GM12801 (cell line): Measurements from ENCODE around the gene CPTP.

ENCODE experiments used
- TF ChIP-seq, protein P1 (sequence below): IDR thresholded peaks from one replicate; pipeline ENCODE4 v1.5.1; 2011; ENCODE audit warnings: control low read depth; ENCODE audit not compliant: insufficient read length; ENCODE audit errors: extremely low read depth

CPTP gene

DNA sequence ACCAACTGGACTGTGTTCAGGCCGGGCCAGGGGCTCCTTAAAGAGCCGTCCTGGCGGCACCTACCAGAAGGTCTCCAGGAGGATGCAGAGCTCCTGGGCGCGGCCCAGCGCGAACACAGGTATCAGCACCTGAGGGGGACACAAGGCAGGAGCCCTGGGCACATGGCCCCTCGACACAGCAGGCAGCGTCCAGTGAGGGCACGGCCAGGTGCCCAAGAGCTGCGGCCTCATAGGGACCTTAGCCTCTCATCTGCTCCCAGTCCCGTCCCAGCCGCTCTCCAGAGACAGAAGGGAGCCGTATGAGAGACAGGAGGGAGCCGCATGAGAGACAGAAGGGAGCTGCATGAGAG is 10.4 kb upstream of the CPTP start:
- TF ChIP-seq, protein P1, sequence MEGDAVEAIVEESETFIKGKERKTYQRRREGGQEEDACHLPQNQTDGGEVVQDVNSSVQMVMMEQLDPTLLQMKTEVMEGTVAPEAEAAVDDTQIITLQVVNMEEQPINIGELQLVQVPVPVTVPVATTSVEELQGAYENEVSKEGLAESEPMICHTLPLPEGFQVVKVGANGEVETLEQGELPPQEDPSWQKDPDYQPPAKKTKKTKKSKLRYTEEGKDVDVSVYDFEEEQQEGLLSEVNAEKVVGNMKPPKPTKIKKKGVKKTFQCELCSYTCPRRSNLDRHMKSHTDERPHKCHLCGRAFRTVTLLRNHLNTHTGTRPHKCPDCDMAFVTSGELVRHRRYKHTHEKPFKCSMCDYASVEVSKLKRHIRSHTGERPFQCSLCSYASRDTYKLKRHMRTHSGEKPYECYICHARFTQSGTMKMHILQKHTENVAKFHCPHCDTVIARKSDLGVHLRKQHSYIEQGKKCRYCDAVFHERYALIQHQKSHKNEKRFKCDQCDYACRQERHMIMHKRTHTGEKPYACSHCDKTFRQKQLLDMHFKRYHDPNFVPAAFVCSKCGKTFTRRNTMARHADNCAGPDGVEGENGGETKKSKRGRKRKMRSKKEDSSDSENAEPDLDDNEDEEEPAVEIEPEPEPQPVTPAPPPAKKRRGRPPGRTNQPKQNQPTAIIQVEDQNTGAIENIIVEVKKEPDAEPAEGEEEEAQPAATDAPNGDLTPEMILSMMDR, result no peak

DNA sequence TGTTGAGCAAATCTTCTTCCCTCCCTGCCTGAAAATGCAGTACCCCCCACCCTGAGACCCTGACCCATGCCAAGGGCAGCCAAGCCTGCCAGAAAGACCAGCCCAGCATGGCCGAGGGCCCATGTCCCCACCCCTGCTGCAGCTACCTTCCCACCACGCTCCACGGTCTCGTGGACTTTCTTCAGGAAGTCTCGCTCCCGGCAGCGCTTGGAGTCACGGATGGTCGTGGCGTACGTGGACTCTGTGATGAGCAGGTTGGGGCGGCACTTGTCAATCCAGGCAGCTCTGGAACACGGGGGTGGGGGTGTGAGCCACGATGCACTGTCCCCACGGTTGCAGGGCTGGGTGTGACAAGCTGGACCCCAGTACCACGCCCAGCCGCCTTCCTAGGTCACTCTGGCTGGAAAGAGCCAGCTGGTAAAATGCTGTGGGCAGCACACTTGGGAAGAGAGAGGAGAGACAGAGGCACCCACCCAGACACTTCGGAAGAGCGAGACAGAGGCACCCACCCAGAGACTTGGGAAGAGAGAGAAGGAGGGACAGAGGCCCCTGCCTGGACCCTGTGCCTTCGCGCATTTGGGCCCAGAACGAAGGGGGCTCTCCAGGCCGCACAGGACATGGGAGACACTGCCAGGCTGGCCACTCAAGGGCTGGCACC is 9.8 kb upstream of the CPTP start:
- TF ChIP-seq, protein P1, result no peak

DNA sequence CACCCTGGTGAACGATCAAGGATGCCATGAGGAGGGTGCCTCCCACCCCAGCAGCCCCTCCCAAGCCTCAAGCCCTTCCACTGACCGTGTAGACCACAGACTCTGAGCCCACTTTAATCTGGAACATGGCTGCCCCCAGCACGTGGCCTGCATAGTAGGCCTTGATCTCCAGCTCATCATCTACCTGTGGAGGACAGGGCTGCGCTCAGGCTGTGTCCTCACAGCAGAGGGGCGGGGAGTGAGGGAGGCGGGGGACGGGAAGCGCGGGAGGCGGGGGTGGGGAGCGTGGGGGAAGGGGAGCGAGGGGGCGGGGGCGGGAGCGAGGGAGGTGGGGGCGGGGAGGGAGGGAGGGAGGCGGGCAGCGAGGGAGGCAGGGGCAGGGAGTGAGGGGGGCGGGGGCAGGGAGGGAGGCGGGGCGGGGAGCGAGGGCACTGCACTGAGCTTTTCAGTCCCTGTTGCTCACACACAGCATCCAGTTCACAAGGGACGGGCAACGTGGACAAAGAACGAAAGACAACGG is 9.1 kb upstream of the CPTP start:
- TF ChIP-seq, protein P1, result no peak

DNA sequence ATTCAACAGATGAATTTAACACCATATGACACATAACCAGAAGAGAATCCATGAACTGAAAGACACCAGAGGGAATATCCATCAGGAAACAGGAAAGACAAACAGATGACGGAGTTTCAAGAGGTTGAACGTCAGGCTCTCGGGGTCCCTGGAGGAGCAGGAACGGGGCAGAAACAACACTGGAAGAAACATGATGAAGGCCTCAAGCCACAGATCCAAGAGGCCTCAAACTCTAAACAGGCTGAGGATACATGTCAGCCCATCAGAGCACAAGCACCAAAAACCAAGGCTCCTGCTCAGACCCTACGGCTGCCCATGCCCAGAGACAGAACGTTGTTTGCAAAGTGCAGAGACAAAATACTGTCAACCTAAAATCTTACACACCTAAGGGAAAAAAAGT is 7.2 kb upstream of the CPTP start:
- TF ChIP-seq, protein P1, result no peak

DNA sequence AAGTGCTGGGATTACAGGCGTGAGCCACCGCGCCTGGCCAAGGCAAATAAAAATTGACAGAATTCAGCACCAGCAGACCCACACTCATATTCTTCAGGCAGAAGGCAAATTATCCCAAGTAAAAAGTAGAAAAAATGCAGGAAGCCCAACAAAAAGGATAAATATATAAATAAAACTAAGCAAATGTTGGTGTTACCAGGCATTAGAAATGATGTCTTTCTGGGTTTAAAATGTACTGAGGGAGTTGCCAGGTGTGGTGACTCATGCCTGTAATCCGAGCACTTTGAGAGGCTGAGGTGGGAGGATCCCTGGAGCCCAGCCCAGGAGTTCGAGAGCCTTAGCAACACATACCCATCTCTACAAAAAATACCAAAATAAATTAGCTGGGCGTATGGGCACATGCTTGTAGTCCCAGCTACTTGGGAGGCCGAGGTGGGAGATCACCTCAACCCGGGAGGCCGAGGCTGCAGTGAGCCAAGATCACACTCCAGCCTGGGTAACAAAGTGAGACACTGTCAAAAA is 6.4 kb upstream of the CPTP start:
- TF ChIP-seq, protein P1, result no peak

DNA sequence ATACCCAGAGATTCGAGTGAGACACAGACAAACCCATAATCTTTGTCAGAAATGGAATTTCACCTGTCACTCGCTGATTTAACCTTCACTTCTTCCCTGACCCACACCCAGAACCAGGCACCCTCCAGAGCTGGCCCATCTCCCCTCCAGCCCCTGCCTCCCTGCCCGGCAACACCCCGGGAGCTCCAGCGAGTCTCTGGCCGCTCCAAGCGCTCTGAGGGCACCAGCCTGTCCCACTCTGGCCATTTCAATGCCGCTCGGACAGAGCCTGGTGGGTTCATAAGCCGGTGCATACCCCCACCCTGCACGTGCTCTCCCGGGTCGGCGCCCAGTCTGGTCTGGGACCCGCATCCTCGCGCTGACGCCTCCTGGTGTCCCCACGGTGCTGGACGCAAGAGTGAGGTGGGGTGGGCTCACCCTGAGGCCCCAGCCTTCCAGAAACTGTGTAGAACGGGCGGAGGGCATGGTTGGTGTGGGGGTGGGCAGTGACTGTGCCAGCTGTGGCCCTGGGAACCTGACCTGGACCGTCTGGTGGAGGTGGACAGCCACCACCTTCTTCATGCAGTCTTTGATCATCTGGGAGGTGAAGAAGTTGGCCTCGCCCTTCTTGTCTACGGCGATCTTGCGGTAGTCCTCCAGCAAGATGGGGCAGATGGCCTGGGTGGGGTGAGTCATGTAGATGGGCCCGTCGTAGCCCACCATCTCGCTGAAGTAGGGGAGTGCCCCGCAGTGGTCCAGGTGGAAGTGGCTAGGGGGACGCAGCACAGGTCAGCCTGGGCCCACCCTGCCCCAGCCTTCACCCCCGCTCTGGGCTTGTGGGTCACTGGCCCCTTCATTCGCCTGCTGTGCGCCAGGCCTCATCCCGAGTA is 5.6 kb upstream of the CPTP start:
- TF ChIP-seq, protein P1, result no peak

DNA sequence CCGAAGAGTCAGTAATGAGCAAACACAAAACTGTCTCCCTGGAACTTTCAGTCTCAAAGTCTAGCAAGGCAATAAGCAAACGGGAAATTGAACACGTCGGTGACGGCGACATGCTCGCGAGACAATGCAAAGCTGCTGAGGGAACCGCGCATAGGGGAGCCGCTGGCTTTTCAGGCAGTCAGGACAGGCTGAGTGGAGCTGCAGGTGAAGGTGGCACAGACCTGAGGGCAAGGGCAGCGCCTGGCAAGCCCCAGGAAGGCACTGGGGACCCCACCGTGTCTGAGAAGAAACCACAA is 5.0 kb upstream of the CPTP start:
- TF ChIP-seq, protein P1, result no peak
